Measurements from ENCODE around the gene EYA2.

Gene EYA2

DNA sequence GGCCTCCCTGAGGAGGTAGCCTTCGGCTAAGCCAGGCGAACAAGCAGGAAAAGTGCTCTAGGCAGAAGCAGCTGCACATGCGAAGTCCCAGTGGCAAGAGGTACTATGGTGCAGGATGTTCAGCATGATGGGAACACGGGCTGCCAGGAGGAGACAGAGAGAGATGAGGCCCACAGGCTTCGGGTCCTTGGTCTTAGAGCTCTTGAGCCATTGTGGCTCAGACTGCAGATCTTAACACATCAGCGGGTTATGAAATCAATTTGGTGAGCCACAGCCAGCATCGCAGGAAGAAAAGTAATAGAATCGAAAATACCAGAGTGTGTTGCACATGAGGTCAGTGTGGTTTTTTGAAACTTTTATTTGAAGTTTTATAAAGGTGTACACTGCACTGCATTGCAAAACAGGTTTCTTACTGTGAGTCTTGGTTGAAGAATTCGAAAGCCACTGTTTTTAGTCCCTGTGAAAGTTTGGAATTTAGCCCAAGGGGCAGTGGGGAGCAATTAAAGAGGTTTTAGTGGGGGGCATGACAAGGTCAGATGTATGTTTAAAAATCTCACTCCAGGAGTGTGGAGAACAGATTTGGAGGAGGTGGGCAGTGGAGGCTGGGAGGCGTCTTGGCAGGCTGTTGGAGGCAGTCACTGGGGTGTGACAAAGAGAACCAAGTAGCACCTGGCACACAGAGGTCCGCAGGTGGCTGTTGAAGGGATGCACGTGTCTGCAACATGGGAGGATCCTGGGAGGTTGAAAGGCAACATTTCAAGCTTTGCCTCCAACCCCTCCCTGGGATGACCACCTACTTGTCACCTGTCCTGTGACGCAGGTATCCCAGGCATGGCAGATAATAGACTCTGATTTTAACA, 69.3 kb downstream of the EYA2 start:
- Mint-ChIP-seq H3K36me3 (ENCODE audit: low read depth) (no peaks in the 10 kb centered on the region), H3K9me3 (no peaks in the 10 kb centered on the region), H3K4me3 (no peak overlapping the region)

GRCh38 chr20:46964618-46965455, 70.2 kb downstream of the EYA2 start:
- Mint-ChIP-seq H3K4me1 (ENCODE audit: low read depth) (no peaks in the 10 kb centered on the region), H3K36me3 (ENCODE audit: low read depth) (no peaks in the 10 kb centered on the region), H3K9me3 (no peaks in the 10 kb centered on the region), H3K27ac (no peak overlapping the region), H3K4me3 (no peak overlapping the region), H3K27me3 (ENCODE audit: low read depth) (peaks cover 22% of the 10 kb centered on the region)

More for the DNA sequence above, 69.3 kb downstream of the EYA2 start:
- Mint-ChIP-seq H3K27ac (no peak overlapping the region), H3K4me1 (ENCODE audit: low read depth) (no peaks in the 10 kb centered on the region), H3K27me3 (ENCODE audit: low read depth) (peaks cover 18% of the 10 kb centered on the region)

GRCh38 chr20:46965477-46965876, 70.8 kb downstream of the EYA2 start:
- Mint-ChIP-seq H3K27ac (no peak overlapping the region), H3K27me3 (ENCODE audit: low read depth) (peaks cover 28% of the 10 kb centered on the region), H3K4me1 (ENCODE audit: low read depth) (no peaks in the 10 kb centered on the region), H3K4me3 (no peak overlapping the region), H3K9me3 (no peaks in the 10 kb centered on the region), H3K36me3 (ENCODE audit: low read depth) (no peaks in the 10 kb centered on the region)

GRCh38 chr20:46967646-46968045, 73.0 kb downstream of the EYA2 start:
- Mint-ChIP-seq H3K4me3 (no peak overlapping the region), H3K27me3 (ENCODE audit: low read depth) (peaks cover 37% of the 10 kb centered on the region), H3K36me3 (ENCODE audit: low read depth) (no peaks in the 10 kb centered on the region), H3K27ac (no peak overlapping the region), H3K9me3 (no peaks in the 10 kb centered on the region), H3K4me1 (ENCODE audit: low read depth) (peaks cover 7% of the 10 kb centered on the region)

- no peaks in the 10 kb centered on the region for H3K9me3 Mint-ChIP-seq
- H3K27me3 Mint-ChIP-seq (ENCODE audit: low read depth): peaks cover 46% of the 10 kb centered on the region
- H3K4me1 Mint-ChIP-seq (ENCODE audit: low read depth): peaks cover 20% of the 10 kb centered on the region
- H3K27ac Mint-ChIP-seq: no peak overlapping the region
- no peak overlapping the region for H3K4me3 Mint-ChIP-seq
- no peaks in the 10 kb centered on the region for H3K36me3 Mint-ChIP-seq (ENCODE audit: low read depth)
Observed at GRCh38 chr20:46970937-46971630, 76.4 kb downstream of the EYA2 start.

GRCh38 chr20:46973766-46974165, 79.1 kb downstream of the EYA2 start:
- H3K4me1 Mint-ChIP-seq (ENCODE audit: low read depth): peaks cover 24% of the 10 kb centered on the region
- no peak overlapping the region for H3K4me3 Mint-ChIP-seq
- H3K27me3 Mint-ChIP-seq (ENCODE audit: low read depth): peaks cover 53% of the 10 kb centered on the region
- no peak overlapping the region for H3K27ac Mint-ChIP-seq
- no peaks in the 10 kb centered on the region for H3K9me3 Mint-ChIP-seq
- H3K36me3 Mint-ChIP-seq (ENCODE audit: low read depth): no peaks in the 10 kb centered on the region

DNA sequence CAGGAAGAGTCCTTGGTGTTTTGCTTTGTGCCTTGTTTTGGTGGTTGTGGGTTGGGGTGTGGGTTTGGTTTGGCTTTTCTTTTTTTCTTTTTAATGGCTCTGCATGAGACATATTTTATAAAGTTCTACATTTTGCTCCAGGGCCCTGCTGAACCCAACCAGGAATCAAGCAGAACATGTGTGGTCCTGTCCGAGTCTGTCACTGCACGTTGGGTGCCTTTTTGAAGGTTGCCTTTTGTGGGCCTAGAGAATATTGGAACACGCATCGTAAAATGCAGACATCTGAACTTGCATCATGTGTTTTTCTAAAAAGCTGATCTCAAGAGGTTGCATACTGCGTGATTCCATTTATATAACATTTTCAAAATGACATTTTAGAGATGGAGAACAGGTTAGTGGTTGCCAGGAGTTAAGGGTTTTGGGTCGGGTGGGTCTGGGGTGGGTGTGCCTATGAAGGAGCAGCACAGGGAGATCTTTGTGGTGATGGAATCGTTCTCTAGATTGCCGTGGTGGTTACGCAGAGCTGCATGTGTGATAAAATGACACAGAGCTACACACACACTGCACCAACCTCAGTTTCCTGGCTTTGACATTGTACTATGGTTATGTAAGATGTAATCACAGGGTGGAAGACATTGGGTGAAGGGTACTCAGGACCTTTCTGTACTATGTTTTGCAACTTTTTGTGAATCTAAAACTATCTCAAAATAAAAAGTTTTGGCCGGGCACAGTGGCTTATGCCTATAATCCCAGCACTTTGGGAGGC, 80.2 kb downstream of the EYA2 start:
- Mint-ChIP-seq H3K27me3 (ENCODE audit: low read depth) (peaks cover 56% of the 10 kb centered on the region), H3K9me3 (no peaks in the 10 kb centered on the region), H3K36me3 (ENCODE audit: low read depth) (no peaks in the 10 kb centered on the region), H3K4me3 (peak overlapping the region; percentile 49), H3K4me1 (ENCODE audit: low read depth) (peaks cover 32% of the 10 kb centered on the region), H3K27ac (peak overlapping the region; percentile 57)

GRCh38 chr20:46975976-46976375, 81.3 kb downstream of the EYA2 start:
- H3K27ac Mint-ChIP-seq: no peak overlapping the region
- no peak overlapping the region for H3K4me3 Mint-ChIP-seq
- peaks cover 39% of the 10 kb centered on the region for H3K4me1 Mint-ChIP-seq (ENCODE audit: low read depth)
- H3K9me3 Mint-ChIP-seq: no peaks in the 10 kb centered on the region
- peaks cover 59% of the 10 kb centered on the region for H3K27me3 Mint-ChIP-seq (ENCODE audit: low read depth)
- no peaks in the 10 kb centered on the region for H3K36me3 Mint-ChIP-seq (ENCODE audit: low read depth)

DNA sequence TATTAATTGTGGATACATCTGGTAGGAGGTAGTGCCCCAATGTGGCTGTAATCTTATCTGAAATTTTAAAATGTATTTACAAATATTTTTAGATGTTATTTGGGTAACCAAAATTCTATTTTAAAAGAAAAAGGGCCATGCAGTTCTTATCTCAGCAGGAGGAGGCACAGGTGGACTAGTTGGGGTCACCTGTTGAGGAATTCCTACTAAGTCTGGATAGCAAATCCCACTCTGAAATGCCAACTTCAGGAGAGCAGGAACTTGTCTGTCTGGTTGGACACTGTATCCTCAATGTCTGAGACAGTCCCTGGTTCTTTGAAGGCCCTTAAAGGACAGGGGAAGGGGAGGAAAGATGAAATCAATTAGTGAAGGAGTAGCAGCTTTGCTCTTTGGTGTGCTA, 82.6 kb downstream of the EYA2 start:
- H3K27me3 Mint-ChIP-seq (ENCODE audit: low read depth): peaks cover 62% of the 10 kb centered on the region
- H3K4me1 Mint-ChIP-seq (ENCODE audit: low read depth): peaks cover 34% of the 10 kb centered on the region
- no peak overlapping the region for H3K27ac Mint-ChIP-seq
- H3K36me3 Mint-ChIP-seq (ENCODE audit: low read depth): no peaks in the 10 kb centered on the region
- H3K4me3 Mint-ChIP-seq: no peak overlapping the region
- peaks cover 3% of the 10 kb centered on the region for H3K9me3 Mint-ChIP-seq

GRCh38 chr20:46977909-46978588, 83.4 kb downstream of the EYA2 start:
- Mint-ChIP-seq H3K9me3 (peaks cover 8% of the 10 kb centered on the region), H3K4me3 (no peak overlapping the region), H3K27me3 (ENCODE audit: low read depth) (peaks cover 63% of the 10 kb centered on the region), H3K4me1 (ENCODE audit: low read depth) (peaks cover 33% of the 10 kb centered on the region), H3K36me3 (ENCODE audit: low read depth) (peaks cover 1% of the 10 kb centered on the region), H3K27ac (no peak overlapping the region)

GRCh38 chr20:46978951-46979491, 84.4 kb downstream of the EYA2 start:
- Mint-ChIP-seq H3K36me3 (ENCODE audit: low read depth) (peaks cover 1% of the 10 kb centered on the region), H3K9me3 (peaks cover 15% of the 10 kb centered on the region), H3K27ac (no peak overlapping the region), H3K4me1 (ENCODE audit: low read depth) (peaks cover 27% of the 10 kb centered on the region), H3K4me3 (no peak overlapping the region), H3K27me3 (ENCODE audit: low read depth) (peaks cover 63% of the 10 kb centered on the region)

- Mint-ChIP-seq H3K27me3 (ENCODE audit: low read depth) (peaks cover 68% of the 10 kb centered on the region), H3K27ac (peak overlapping the region; percentile 13), H3K36me3 (ENCODE audit: low read depth) (peaks cover 1% of the 10 kb centered on the region)
Observed at GRCh38 chr20:46979603-46980241, 85.1 kb downstream of the EYA2 start.

GRCh38 chr20:46981184-46981583, 86.5 kb downstream of the EYA2 start:
- Mint-ChIP-seq H3K27me3 (ENCODE audit: low read depth) (peaks cover 71% of the 10 kb centered on the region), H3K4me3 (no peak overlapping the region), H3K36me3 (ENCODE audit: low read depth) (peaks cover 1% of the 10 kb centered on the region), H3K27ac (no peak overlapping the region), H3K4me1 (ENCODE audit: low read depth) (peaks cover 22% of the 10 kb centered on the region), H3K9me3 (peaks cover 15% of the 10 kb centered on the region)

More at GRCh38 chr20:46979603-46980241, 85.1 kb downstream of the EYA2 start:
- H3K9me3 Mint-ChIP-seq: peaks cover 15% of the 10 kb centered on the region
- H3K4me1 Mint-ChIP-seq (ENCODE audit: low read depth): peaks cover 24% of the 10 kb centered on the region
- no peak overlapping the region for H3K4me3 Mint-ChIP-seq

Measured in T-helper 1 cell treated with Interleukin-12 subunit alpha and Interleukin-12 subunit beta and Interleukin-4 antibody, amounts not matched to agents 30 μg/mL and 1 μg/mL, for 36 hours (primary cell).